GM18909 (cell line): ENCODE measurements around the gene ARHGAP18.

Source experiments
- ATAC-seq: cut with Tn5 transposase; IDR thresholded peaks from one replicate; pipeline ENCODE4 v1.9.1; 2021; ENCODE audit warnings: mild to moderate bottlenecking; ENCODE audit not compliant: unreplicated experiment, poor library complexity

Gene ARHGAP18

DNA sequence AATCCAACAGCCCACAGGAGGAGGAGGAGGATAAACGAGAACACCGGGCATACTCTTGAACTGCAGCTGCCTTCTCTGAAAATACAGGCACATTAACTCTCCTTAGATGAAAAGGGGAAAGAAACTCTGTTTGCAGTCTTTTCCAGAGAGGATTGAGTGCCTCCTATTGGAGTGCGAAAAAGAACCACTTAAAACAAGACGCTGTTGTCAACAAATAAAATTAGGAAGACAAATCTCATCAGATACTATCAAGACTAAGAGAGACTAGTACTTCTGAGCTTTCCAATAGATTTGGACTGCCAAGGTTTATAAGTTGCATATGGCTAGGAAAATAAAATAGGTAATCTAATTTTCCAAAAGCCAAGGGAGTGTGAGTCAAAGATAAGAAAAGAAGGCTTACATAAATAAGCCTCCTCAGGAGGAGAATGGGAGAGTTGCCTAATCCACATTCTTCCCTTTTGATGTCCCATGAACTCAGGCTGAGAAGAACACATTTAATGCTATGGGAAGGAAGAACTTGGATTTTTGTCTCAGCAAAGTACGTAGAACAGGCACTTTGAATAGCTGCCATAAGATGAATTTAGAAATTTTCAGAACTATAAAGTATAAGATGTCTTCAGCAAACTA, 154.7 kb downstream of the ARHGAP18 start:
- ATAC-seq, result no peak

DNA sequence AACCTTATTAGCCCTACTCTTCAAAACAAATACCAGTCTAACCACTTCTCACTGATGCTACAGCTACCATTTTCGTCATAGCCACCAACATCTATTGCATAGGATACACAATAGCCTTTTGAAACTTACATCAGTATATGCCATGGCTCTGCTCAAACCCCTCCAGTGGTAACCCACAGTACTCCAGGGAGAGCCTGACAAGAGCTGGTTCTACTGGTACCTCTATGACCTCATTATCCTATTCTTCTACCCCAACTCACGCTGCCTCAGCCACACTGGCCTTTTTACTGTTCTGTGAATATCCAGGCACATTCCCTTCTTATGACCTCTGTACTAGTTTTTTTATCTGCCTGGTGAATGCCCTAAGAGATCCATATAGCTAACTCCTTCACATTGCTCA, 157.6 kb downstream of the ARHGAP18 start:
- no peak for ATAC-seq

DNA sequence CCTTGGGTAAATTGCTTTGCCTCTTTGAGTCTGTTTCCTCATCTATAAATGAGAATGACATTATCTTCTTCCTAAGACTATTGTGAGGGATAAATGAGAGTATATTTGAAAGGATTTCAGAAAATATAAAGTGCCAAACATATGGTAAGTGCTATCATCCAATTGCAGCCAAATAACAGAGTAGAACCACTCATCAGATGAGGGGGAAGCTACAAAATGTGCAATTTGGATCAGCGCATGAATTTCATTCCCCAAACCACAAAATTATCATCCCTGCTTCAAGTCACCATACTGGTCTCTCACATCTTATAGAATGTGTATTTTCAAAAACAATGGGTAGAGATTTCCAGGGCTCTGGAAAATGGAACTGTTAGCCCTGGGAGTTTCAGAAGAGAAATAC, 158.5 kb downstream of the ARHGAP18 start:
- no peak for ATAC-seq

DNA sequence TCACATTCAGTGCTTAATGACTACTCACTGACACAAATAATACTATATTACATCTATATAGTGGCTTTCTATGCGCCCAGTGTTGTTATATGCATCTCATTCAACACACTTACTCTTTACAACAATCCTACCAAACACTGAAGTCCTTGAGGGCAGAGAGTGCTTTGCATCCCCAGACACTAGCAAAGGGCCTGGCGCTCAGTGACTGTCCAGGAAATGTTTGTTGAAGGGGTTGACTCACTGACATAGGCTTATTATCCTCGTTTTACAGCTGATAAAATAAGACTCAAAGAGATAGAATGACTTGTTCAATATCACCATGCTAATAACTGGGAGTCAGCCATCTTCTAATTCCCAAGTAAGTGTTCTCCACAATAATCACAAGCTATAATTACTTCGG, 163.3 kb downstream of the ARHGAP18 start:
- no peak for ATAC-seq

DNA sequence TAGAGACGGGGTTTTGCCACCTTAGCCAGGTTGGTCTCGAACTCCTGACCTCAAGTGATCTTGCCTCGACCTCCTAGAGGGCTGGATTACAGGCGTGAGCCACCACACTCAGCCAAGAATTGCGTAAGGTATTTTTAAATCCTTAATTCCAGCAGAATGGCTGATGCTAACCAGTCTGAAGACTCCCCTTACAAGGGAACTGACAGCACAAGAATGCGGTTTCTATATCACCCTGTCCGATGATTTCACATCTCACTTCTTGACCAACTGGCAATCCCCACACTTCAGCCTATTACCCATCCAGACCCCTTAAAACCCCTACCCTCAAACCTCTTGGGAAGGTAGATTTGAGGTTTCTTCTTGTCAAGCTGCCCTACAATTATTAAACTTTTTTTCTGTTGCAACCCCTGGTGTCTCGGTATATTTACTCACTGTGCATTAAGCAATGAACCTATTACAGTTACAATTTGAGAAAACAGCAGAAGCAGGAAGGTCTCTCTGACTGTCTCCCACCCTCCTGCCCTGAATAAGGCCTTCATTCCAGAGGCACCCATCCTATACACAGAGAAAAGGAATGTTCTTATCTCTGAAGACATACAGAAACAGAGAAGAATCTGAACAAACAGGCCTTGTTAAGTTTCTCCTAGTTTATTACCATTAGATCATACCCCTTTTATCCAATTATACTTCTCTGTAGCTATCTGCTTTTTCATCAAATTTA, 164.9 kb downstream of the ARHGAP18 start:
- no peak for ATAC-seq

DNA sequence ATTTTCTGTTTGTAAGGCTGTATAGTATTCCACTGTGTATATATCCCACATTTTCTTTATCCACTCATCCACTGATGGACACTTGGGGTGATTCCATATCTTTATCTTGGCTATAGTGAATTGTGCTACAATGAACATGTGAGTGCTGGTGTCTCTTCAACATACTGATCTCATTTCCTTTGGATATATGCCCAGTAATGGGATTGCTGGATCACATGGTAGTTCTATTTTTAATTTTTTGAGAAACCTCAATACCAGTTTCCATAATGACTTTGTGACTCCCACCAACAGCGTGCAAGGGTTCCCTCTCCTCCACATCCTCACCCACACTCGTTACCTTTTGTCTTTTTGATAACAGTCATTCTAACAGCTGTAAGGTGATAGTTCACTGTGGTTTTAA, 166.0 kb downstream of the ARHGAP18 start:
- no peak for ATAC-seq

DNA sequence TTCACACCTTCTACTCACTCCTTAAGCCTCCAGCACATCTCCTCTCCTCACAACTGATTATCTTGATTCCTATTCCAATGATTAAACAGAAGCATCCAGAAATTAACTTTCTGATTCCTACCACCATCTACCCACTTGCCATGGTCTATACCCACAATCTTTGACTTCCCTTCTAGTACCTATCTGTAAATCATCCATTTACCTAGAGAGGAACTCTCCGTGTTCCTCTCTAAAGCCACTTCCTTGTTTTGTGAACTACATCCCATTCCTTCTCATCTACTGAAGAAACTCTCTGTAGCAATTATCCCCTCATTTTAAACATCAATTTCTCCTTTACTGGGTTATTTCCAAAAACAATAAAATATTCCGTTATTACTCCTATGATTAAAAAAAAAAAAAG, 167.3 kb downstream of the ARHGAP18 start:
- ATAC-seq, result no peak

DNA sequence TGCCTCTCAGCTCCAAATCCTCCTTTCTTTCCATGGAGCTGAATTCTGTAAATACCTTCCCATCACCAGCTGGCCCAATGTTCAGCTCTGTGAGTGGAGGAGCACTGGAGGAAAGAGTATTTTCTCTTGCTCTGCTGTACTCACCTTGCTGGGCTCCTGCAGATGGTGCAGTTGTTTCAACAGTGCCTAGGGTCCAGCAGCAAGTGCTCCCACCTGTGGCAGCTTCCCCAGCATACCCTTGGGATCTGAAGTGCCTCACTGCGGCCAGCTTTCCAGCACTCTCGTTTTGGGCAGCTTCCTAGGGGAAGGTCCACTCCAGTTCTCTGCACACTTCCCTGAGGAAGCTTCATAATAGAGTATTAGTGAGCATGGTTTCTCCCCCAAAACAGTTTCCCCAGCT, 170.9 kb downstream of the ARHGAP18 start:
- ATAC-seq, result no peak

DNA sequence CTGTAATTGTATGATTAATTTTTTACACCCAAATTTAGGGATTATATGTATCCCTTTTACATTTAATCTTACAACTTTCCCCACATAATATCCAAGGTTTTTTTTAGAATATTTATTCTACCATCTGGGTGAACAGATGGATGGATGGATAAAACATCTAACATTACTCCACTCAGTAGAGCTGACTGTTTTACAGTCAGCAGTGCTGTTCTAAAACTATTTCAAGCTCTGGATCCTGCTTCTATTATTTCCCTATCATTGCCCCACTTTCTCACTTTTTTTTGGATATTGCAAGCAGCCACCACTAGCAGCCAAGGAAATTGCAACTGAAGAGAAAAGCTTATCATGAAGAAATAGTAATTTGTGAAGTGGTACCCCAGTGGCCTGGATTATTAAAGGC, 173.7 kb downstream of the ARHGAP18 start:
- no peak for ATAC-seq

DNA sequence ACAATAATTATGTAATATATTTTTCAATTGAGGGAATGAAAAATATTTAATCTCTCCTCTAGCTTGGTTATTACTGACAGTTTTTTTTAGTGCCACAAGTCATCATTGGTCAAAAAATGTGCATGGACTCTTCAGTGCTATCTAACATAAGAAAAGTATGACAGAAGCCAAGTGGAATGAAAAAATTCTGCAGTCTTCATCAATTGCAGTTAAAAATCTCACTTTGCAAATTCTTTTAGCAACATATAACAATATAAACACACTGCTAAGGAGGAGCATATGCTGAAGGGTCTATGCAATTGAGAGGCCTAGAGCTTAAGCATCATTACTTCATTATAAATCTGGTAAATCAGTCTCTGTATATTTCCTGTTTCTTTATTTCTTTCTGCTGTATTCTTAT, 175.1 kb downstream of the ARHGAP18 start:
- no peak for ATAC-seq
